ENCODE results near the gene NLRP13.

Gene NLRP13

GRCh38 chr19:55866521-55866920, 65.6 kb downstream of the NLRP13 start:
- DNase-seq (ENCODE audit: insufficient read length, low spot score), result no peak

GRCh38 chr19:55858969-55859368, 73.2 kb downstream of the NLRP13 start:
- no peak for FAIRE-seq
- DNase-seq (ENCODE audit: insufficient read length, low spot score), result no peak
- TF ChIP-seq PAX5 (IDR thresholded peaks at IDR 0.05; ENCODE audit: insufficient read depth, low read length, severe bottlenecking) (no peak), POLR2A (IDR thresholded peaks at IDR 0.05; ENCODE audit: low read depth, low read length) (no peak), POLR2AphosphoS5 (IDR thresholded peaks at IDR 0.05; ENCODE audit: low read depth, low read length) (no peak), TAF1 (IDR thresholded peaks at IDR 0.05; ENCODE audit: low read depth, low read length) (no peak), SPI1 (IDR thresholded peaks at IDR 0.05; ENCODE audit: low read depth, low read length) (no peak), POU2F2 (IDR thresholded peaks at IDR 0.05; ENCODE audit: low read depth, low read length) (no peak)

More at GRCh38 chr19:55866521-55866920, 65.6 kb downstream of the NLRP13 start:
- TF ChIP-seq POU2F2 (IDR thresholded peaks at IDR 0.05; ENCODE audit: low read depth, low read length), result no peak
- TF ChIP-seq TAF1 (IDR thresholded peaks at IDR 0.05; ENCODE audit: low read depth, low read length), result no peak
- TF ChIP-seq SPI1 (IDR thresholded peaks at IDR 0.05; ENCODE audit: low read depth, low read length), result no peak
- TF ChIP-seq POLR2A (IDR thresholded peaks at IDR 0.05; ENCODE audit: low read depth, low read length), result no peak
- no peak for TF ChIP-seq POLR2AphosphoS5 (IDR thresholded peaks at IDR 0.05; ENCODE audit: low read depth, low read length)
- no peak for TF ChIP-seq PAX5 (IDR thresholded peaks at IDR 0.05; ENCODE audit: insufficient read depth, low read length, severe bottlenecking)
- no peak for FAIRE-seq

GRCh38 chr19:55858401-55858800, 73.7 kb downstream of the NLRP13 start:
- DNase-seq (ENCODE audit: insufficient read length, low spot score), result no peak
- no peak for TF ChIP-seq TAF1 (IDR thresholded peaks at IDR 0.05; ENCODE audit: low read depth, low read length)
- TF ChIP-seq POLR2A (IDR thresholded peaks at IDR 0.05; ENCODE audit: low read depth, low read length), result no peak
- no peak for TF ChIP-seq POLR2AphosphoS5 (IDR thresholded peaks at IDR 0.05; ENCODE audit: low read depth, low read length)
- no peak for TF ChIP-seq SPI1 (IDR thresholded peaks at IDR 0.05; ENCODE audit: low read depth, low read length)
- TF ChIP-seq POU2F2 (IDR thresholded peaks at IDR 0.05; ENCODE audit: low read depth, low read length), result no peak
- no peak for TF ChIP-seq PAX5 (IDR thresholded peaks at IDR 0.05; ENCODE audit: insufficient read depth, low read length, severe bottlenecking)
- no peak for FAIRE-seq

- no peak for FAIRE-seq
Observed at GRCh38 chr19:55857974-55858373, 74.2 kb downstream of the NLRP13 start.

DNA sequence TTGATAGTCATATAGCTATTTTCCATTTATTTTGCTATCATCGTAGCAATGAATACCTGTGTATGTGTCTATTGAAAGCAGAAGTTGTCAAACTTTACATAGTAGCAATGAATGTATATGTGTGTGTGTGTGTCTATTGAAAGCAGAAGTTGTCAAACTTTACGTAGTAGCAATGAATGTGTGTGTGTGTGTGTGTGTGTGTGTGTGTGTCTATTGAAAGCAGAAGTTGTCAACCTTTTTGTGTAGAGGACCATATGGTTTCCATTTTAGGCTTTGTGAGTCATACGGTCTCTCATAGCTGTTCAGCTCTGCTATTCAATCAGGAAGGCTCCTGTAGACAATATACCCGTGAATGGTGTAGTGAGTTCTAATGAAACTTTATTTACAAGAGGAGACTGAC, 75.0 kb downstream of the NLRP13 start:
- no peak for TF ChIP-seq POLR2A (IDR thresholded peaks at IDR 0.05; ENCODE audit: low read depth, low read length)
- no peak for TF ChIP-seq POLR2AphosphoS5 (IDR thresholded peaks at IDR 0.05; ENCODE audit: low read depth, low read length)
- TF ChIP-seq TAF1 (IDR thresholded peaks at IDR 0.05; ENCODE audit: low read depth, low read length), result no peak
- no peak for TF ChIP-seq PAX5 (IDR thresholded peaks at IDR 0.05; ENCODE audit: insufficient read depth, low read length, severe bottlenecking)
- no peak for TF ChIP-seq SPI1 (IDR thresholded peaks at IDR 0.05; ENCODE audit: low read depth, low read length)
- TF ChIP-seq POU2F2 (IDR thresholded peaks at IDR 0.05; ENCODE audit: low read depth, low read length), result no peak
- FAIRE-seq (no peak), DNase-seq (ENCODE audit: insufficient read length, low spot score) (no peak)

More at GRCh38 chr19:55857974-55858373, 74.2 kb downstream of the NLRP13 start:
- TF ChIP-seq SPI1 (IDR thresholded peaks at IDR 0.05; ENCODE audit: low read depth, low read length), result no peak
- no peak for TF ChIP-seq POU2F2 (IDR thresholded peaks at IDR 0.05; ENCODE audit: low read depth, low read length)
- TF ChIP-seq POLR2A (IDR thresholded peaks at IDR 0.05; ENCODE audit: low read depth, low read length), result no peak
- TF ChIP-seq TAF1 (IDR thresholded peaks at IDR 0.05; ENCODE audit: low read depth, low read length), result no peak
- no peak for DNase-seq (ENCODE audit: insufficient read length, low spot score)

GRCh38 chr19:55855160-55855559, 77.0 kb downstream of the NLRP13 start:
- DNase-seq (ENCODE audit: insufficient read length, low spot score) (no peak), FAIRE-seq (no peak)
- TF ChIP-seq PAX5 (IDR thresholded peaks at IDR 0.05; ENCODE audit: insufficient read depth, low read length, severe bottlenecking), result no peak
- TF ChIP-seq TAF1 (IDR thresholded peaks at IDR 0.05; ENCODE audit: low read depth, low read length), result no peak
